Measurements from ENCODE around the gene UFSP1. TPM values are rescaled to one million over a fixed set of nuclear protein-coding genes. Genes with fewer than 3 reads are reported as not detected.
"Not testable (repeated sequence)": the region's sequence is repeated elsewhere in the genome, so short reads cannot be mapped to it uniquely, and the experiment has no call there.

UFSP1 gene
- polyA plus RNA-seq, 1 donor from 2014 or later = 2.4 TPM

DNA sequence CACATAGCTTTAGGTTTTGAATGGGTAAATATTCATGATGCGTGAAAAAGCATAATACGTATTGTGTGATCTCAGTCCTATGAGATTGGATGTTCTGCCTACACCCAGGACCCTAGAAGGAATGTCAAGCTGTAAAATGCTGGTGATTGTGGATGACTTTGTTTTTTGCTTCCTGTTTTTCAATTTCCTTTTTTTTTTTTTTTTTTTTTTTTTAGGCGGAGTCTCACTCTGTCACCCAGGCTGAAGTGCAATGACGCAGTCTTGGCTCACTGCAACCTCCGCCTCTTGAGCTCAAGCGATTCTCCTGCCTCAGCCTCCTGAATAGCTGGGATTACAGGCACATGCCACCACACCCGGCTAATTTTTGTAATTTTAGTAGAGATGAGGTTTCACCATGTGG, 20.9 kb upstream of the UFSP1 start:
- H3K9me2 ChIP-seq (ENCODE audit: insufficient read depth, low read length); H3K27me3 ChIP-seq (ENCODE audit: insufficient read depth, low read depth, low read length): not testable (repeated sequence)

DNA sequence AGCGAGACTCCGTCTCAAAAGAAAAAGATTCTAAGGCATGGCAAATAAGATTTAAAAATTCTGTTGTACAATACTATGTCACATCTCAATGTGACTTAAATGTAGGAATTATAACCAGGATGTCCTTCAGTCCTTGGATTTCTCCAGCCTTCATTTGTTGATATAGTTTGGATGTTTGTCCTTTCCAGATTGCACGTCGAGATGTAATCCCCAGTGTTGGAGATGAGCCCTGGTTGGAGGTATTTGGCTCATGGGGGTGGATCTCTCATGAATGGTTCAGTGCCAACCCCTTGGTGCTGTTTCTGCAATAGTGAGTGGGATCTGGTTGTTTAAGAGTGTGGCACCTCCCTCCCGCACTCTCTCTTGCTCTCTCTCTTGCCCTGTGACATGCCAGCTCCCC, 19.0 kb upstream of the UFSP1 start:
- H3K4me3 ChIP-seq (ENCODE audit: low read length) = no peak overlapping the region
- no peaks in the 10 kb centered on the region for H3K79me2 ChIP-seq (replicated peaks; ENCODE audit: insufficient read depth, low read length)
- H3K9ac ChIP-seq (ENCODE audit: low read length) = no peak overlapping the region
- no peak overlapping the region for H3K4me2 ChIP-seq (ENCODE audit: low read length)
- TF ChIP-seq SMC3 (conservative IDR thresholded peaks at IDR 0.05; ENCODE audit: poor library complexity) = no peak
- no peak for TF ChIP-seq POLR2AphosphoS5 (IDR thresholded peaks at IDR 0.05)
- no peak for TF ChIP-seq RAD21 (conservative IDR thresholded peaks at IDR 0.05)
- no peak for TF ChIP-seq EZH2 (IDR thresholded peaks at IDR 0.05; ENCODE audit: borderline replicate concordance, insufficient read depth, low read length, poor library complexity, severe bottlenecking)
- TF ChIP-seq, protein P1, sequence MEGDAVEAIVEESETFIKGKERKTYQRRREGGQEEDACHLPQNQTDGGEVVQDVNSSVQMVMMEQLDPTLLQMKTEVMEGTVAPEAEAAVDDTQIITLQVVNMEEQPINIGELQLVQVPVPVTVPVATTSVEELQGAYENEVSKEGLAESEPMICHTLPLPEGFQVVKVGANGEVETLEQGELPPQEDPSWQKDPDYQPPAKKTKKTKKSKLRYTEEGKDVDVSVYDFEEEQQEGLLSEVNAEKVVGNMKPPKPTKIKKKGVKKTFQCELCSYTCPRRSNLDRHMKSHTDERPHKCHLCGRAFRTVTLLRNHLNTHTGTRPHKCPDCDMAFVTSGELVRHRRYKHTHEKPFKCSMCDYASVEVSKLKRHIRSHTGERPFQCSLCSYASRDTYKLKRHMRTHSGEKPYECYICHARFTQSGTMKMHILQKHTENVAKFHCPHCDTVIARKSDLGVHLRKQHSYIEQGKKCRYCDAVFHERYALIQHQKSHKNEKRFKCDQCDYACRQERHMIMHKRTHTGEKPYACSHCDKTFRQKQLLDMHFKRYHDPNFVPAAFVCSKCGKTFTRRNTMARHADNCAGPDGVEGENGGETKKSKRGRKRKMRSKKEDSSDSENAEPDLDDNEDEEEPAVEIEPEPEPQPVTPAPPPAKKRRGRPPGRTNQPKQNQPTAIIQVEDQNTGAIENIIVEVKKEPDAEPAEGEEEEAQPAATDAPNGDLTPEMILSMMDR (IDR thresholded peaks at IDR 0.05; ENCODE audit: poor library complexity, severe bottlenecking) = no peak
- no peak for TF ChIP-seq MXI1 (conservative IDR thresholded peaks at IDR 0.05; ENCODE audit: poor library complexity, severe bottlenecking)
- no peak for TF ChIP-seq EP300 (conservative IDR thresholded peaks at IDR 0.05; ENCODE audit: poor library complexity, severe bottlenecking)
- TF ChIP-seq REST (IDR thresholded peaks at IDR 0.05; ENCODE audit: borderline replicate concordance) = no peak
- TF ChIP-seq TAF1 (IDR thresholded peaks at IDR 0.05; ENCODE audit: low read depth) = no peak
- H3K36me3 ChIP-seq (ENCODE audit: insufficient read depth, low read length) = no peaks in the 10 kb centered on the region
- H2AFZ ChIP-seq (ENCODE audit: low read depth, low read length) = no peak overlapping the region
- no peak overlapping the region for H3K27ac ChIP-seq (ENCODE audit: low read length)
- H3K9me3 ChIP-seq (ENCODE audit: low read length) = no peaks in the 10 kb centered on the region
- H3F3A ChIP-seq (ENCODE audit: insufficient read depth, low read length, poor library complexity, severe bottlenecking) = no peaks in the 10 kb centered on the region
- no peaks in the 10 kb centered on the region for H4K20me1 ChIP-seq (ENCODE audit: insufficient read depth)
- no peaks in the 10 kb centered on the region for H3K27me3 ChIP-seq (ENCODE audit: insufficient read depth, low read depth, low read length)
- no peaks in the 10 kb centered on the region for H3K9me2 ChIP-seq (ENCODE audit: insufficient read depth, low read length)

More for the DNA sequence above, 20.9 kb upstream of the UFSP1 start:
- H3K79me2 ChIP-seq (replicated peaks; ENCODE audit: insufficient read depth, low read length); H2AFZ ChIP-seq (ENCODE audit: low read depth, low read length); H3K4me3 ChIP-seq (ENCODE audit: low read length); H3K9me3 ChIP-seq (ENCODE audit: low read length); H3K4me2 ChIP-seq (ENCODE audit: low read length); H3K9ac ChIP-seq (ENCODE audit: low read length); H3F3A ChIP-seq (ENCODE audit: insufficient read depth, low read length, poor library complexity, severe bottlenecking); H4K20me1 ChIP-seq (ENCODE audit: insufficient read depth); H3K27ac ChIP-seq (ENCODE audit: low read length); H3K36me3 ChIP-seq (ENCODE audit: insufficient read depth, low read length): not testable (repeated sequence)

DNA sequence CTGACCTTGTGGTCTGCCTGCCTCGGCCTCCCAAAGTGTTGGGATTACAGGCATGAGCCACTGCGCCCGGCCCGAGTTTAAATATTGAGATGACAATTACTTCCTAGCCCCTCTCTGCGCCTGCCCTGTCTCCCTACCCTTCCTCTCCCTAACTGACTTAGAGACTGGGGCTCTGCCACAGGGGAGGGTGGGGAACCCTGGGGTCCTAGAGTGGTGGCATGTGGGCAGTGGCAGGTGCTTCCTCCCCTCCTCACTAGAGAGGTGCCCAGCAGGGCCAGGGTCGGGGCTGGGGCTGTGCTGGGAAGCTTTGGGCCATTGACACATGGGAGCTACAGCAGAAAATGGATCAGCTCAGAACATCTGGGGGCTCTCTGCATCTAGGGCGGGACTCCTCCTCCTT, 13.1 kb upstream of the UFSP1 start:
- Histone ChIP-seq H3K4me3 (ENCODE audit: low read length) (no peak overlapping the region), H3K9ac (ENCODE audit: low read length) (no peak overlapping the region), H3K4me2 (ENCODE audit: low read length) (no peak overlapping the region), H3K36me3 (ENCODE audit: insufficient read depth, low read length) (no peaks in the 10 kb centered on the region), H3K27me3 (ENCODE audit: insufficient read depth, low read depth, low read length) (peaks cover 6% of the 10 kb centered on the region), H2AFZ (ENCODE audit: low read depth, low read length) (no peak overlapping the region), H3K79me2 (replicated peaks; ENCODE audit: insufficient read depth, low read length) (no peaks in the 10 kb centered on the region), H3K9me2 (ENCODE audit: insufficient read depth, low read length) (no peaks in the 10 kb centered on the region), H3K9me3 (ENCODE audit: low read length) (no peaks in the 10 kb centered on the region), H3F3A (ENCODE audit: insufficient read depth, low read length, poor library complexity, severe bottlenecking) (no peaks in the 10 kb centered on the region), H3K27ac (ENCODE audit: low read length) (no peak overlapping the region), H4K20me1 (ENCODE audit: insufficient read depth) (no peaks in the 10 kb centered on the region)
- TF ChIP-seq, protein P1 (IDR thresholded peaks at IDR 0.05; ENCODE audit: poor library complexity, severe bottlenecking) = no peak
- TF ChIP-seq POLR2AphosphoS5 (IDR thresholded peaks at IDR 0.05) (no peak), REST (IDR thresholded peaks at IDR 0.05; ENCODE audit: borderline replicate concordance) (no peak), RAD21 (conservative IDR thresholded peaks at IDR 0.05) (no peak), TAF1 (IDR thresholded peaks at IDR 0.05; ENCODE audit: low read depth) (no peak), EZH2 (IDR thresholded peaks at IDR 0.05; ENCODE audit: borderline replicate concordance, insufficient read depth, low read length, poor library complexity, severe bottlenecking) (no peak), EP300 (conservative IDR thresholded peaks at IDR 0.05; ENCODE audit: poor library complexity, severe bottlenecking) (no peak)
